ENCODE data around the gene HOXD10.
A peak's percentile ranks its signal among the peaks of the same experiment; 100 is the strongest.

The HOXD10 gene

DNA sequence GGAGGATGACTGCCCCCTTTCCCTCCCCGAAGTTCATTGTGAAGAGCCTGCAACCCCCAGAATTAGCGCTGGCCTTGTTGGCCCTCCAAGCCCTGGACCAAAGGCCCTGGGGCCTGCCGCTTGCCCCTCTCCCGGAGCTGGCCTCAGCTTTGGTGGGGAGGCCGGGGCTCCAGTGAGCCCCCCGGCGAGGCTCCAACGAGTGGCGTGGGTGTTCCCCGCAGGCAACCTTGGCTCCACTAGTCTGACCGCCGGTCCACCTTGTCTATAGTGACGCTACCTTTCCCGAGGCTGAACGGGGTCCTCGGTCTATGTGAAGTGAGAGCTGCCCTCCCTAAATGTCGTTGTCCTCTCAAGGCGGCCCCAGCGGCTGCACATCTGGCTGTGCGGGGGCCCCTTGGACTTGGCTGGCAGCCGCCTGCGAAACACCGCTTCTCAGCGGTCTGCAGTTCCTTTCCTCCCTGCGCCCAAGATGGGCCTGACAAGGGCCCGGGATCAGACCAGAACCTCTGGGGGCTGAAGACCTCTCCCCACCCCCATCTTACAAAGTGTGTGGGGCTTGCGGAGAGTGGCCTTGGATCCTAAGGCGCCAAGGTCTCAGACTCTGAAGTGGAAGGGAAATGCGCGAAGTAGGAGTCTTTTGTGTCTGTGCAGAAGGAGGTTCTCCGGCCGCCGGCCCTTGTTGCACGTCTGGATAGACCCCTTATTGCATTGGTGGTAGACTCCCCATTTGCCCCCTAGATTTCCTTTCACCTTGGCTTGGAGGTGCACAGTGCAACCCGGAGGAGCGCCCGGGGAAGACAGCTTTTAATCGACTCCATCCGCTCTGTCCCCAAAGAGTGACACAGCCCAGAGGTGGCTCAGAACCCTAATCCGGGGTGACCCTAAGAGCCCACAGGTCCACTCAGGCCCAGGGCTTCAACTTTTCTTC, 3.9 kb upstream of the HOXD10 start:
- no peak overlapping the region for H3K4me3 ChIP-seq (ENCODE audit: low read length)
- TF ChIP-seq ZNF274 (IDR thresholded peaks at IDR 0.05; ENCODE audit: low read depth, low read length), result no peak

- no peak for TF ChIP-seq ZNF274 (IDR thresholded peaks at IDR 0.05; ENCODE audit: low read depth, low read length)
- no peak overlapping the region for H3K4me3 ChIP-seq (ENCODE audit: low read length)
These were observed 2.3 kb upstream of the HOXD10 start for GRCh38 chr2:176114120-176114929.

DNA sequence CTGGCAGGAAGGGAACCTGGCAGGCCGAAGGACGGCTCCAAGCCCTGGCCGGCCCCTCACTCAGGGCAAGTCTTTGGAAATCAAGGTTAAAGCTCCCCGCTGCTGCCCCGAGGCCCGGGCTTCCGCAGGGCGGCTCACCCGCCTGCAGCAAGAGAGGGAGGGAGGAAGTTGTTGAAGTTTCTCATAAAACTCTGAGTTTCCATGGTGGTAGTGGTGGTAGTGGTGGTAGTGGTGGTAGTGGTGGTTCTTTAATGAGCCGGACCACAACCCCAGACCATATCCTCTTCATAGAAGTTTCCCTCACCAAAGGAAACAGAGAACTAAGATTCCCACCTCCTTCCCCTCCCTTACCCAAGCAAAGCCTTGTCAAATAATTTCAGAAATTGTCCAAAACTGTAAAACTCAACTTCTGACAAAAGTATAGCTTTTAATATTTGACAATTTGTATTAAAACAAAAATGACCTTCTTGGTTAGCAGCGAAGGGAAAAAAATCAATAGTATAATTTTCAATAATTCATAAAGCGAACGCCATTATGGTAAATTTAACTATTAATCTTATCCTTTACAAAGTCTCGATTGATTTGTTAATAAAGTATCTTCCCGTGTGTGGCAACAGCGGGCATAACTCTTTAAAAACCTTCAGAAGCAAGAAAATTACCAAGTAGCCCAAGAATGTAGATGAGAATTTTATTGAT, 1.5 kb upstream of the HOXD10 start:
- no peak overlapping the region for H3K4me3 ChIP-seq (ENCODE audit: low read length)
- no peak for TF ChIP-seq ZNF274 (IDR thresholded peaks at IDR 0.05; ENCODE audit: low read depth, low read length)

- no peak for TF ChIP-seq ZNF274 (IDR thresholded peaks at IDR 0.05; ENCODE audit: low read depth, low read length)
- no peak overlapping the region for H3K4me3 ChIP-seq (ENCODE audit: low read length)
These were observed 714 bp downstream of the HOXD10 start for GRCh38 chr2:176117162-176117822.

DNA sequence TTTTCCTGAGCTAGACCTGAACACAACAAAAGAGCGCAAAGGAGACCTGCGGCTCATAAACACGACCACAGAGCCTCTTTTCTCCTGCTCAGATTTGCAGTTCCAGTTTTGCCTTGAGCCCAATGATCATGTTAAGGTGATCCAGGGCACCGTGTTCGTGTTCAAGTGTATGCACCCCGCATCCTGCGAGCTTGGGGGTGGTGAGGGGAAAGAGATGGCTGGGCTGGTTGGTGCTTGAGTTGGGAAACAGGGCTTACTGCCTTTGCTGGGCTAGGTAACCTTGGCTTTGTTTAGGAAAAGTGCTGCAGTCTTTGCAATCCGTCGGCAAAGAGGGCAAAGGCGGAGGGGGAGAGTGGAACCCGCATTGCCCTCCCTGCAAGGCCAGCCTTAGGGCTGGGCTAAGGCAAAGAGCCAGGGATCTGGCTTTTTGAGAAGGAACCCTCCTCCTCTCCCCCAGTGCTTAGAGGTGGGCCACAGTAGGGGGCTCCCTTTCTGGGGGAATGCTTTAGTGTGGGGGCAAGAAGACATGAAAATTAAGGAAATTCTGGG, 1.3 kb downstream of the HOXD10 start:
- H3K4me3 ChIP-seq (ENCODE audit: low read length), result no peak overlapping the region
- TF ChIP-seq ZNF274 (IDR thresholded peaks at IDR 0.05; ENCODE audit: low read depth, low read length), result no peak

DNA sequence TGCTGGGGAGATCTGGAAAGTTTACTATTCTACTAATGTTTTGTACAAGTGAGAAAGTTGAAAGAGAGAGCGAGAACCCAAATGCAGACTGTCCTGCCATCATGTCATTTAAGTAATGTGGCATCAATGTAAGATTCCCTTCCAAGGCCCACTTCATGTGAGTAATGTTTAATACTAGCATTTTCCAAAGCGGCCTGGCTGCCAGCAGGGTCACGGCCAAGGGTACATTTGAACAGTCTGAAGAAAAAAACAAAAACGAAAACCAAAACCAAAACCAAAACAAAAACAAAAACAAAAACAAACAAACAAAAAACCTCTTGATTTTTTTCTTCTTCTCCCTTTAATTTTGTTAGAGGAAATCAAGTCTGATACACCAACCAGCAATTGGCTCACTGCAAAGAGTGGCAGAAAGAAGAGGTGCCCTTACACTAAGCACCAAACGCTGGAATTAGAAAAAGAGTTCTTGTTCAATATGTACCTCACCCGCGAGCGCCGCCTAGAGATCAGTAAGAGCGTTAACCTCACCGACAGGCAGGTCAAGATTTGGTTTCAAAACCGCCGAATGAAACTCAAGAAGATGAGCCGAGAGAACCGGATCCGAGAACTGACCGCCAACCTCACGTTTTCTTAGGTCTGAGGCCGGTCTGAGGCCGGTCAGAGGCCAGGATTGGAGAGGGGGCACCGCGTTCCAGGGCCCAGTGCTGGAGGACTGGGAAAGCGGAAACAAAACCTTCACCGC, 2.2 kb downstream of the HOXD10 start:
- TF ChIP-seq ZNF274 (IDR thresholded peaks at IDR 0.05; ENCODE audit: low read depth, low read length), result no peak
- no peak overlapping the region for H3K4me3 ChIP-seq (ENCODE audit: low read length)

DNA sequence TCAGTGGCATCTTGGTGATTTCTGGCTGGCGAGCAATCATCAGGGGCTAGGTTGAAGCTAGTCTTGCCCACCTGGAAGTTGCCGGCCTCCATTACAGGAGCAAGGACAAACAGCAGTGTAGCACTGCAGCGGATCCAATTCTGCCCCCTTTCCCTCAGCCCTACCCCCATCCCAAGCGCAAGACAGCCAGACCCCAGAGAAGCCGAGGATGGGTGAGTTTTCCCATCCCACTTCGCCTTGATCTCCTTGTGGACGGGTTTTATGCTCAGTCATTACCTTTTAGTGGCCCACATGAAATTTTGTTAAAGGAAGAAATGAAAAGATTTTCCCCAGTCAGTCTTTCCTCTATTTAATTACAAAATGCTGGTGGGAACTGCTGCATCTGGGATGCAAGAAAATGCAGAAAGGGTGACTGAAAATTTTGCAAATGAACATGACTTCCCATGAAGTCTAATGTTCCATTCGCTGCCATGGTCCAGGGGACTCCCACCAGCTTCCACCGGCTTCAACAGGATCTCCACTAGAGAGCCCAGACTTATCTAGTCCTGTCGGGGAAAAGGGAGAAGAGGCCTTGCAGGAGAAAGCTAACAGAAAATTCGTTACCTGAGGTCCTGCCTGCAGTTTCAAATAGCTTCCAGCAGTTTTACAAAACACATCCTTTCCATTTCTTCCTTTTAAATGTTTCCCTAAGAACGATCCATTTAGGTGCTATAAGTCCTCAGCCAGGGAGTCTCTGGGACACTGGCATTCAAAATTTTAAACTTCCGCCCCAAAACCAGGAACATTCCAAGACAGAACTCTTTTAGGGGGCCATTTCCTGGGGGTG, 4.0 kb downstream of the HOXD10 start:
- TF ChIP-seq ZNF274 (IDR thresholded peaks at IDR 0.05; ENCODE audit: low read depth, low read length), result no peak
- H3K4me3 ChIP-seq (ENCODE audit: low read length), result no peak overlapping the region

- H3K4me3 ChIP-seq (ENCODE audit: low read length), result no peak overlapping the region
- TF ChIP-seq ZNF274 (IDR thresholded peaks at IDR 0.05; ENCODE audit: low read depth, low read length), result no peak
These were observed 4.8 kb downstream of the HOXD10 start for GRCh38 chr2:176121190-176122051.

- TF ChIP-seq ZNF274 (IDR thresholded peaks at IDR 0.05; ENCODE audit: low read depth, low read length), result no peak
- H3K4me3 ChIP-seq (ENCODE audit: low read length), result peak overlapping the region; percentile 5; the same call in 1 of the 2 replicates
These were observed 5.6 kb downstream of the HOXD10 start for GRCh38 chr2:176122052-176122682.

GRCh38 chr2:176122683-176123410, 6.3 kb downstream of the HOXD10 start, which contains the start of gene HOXD9:
Gene HOXD9 (plus strand): TSS chr2:176122719. CDS start chr2:176122769, 50 bp downstream.
- no peak for TF ChIP-seq ZNF274 (IDR thresholded peaks at IDR 0.05; ENCODE audit: low read depth, low read length)
- peak within 1 kb of the TSS; percentile 5; the same call in 1 of the 2 replicates for H3K4me3 ChIP-seq (ENCODE audit: low read length)

Data from GM08714 (cell line).